HepG2 (cell line): ENCODE measurements around the gene MAFB. TPM values are rescaled to one million over a fixed set of nuclear protein-coding genes. Genes with fewer than 3 reads are reported as not detected.

ENCODE experiments used
- AGO2 ChIP-seq: fragments of 200-400 bp; formaldehyde crosslinking; optimal IDR thresholded peaks from 2 replicates; pipeline ENCODE3; 2017; ENCODE audit warnings: mild to moderate bottlenecking, low read depth, low read length, moderate library complexity
- ARNT2 ChIP-seq: sonication (generic); formaldehyde crosslinking; IDR thresholded peaks from 2 replicates; pipeline ENCODE4 v1.8.0; 2022; ENCODE audit warnings: mild to moderate bottlenecking, low read depth, missing genetic modification reagents, moderate library complexity
- ATF1 ChIP-seq: IDR thresholded peaks from 2 replicates; pipeline ENCODE4 v1.6.1; 2016; ENCODE audit warnings: mild to moderate bottlenecking, control low read depth
- BRF2 ChIP-seq: sonication (generic); formaldehyde crosslinking; IDR thresholded peaks from 2 replicates; pipeline ENCODE4 v1.8.1; 2022; ENCODE audit warnings: mild to moderate bottlenecking, missing genetic modification reagents
- CBFB ChIP-seq: sonication (generic); formaldehyde crosslinking; IDR thresholded peaks from 2 replicates; pipeline ENCODE4 v1.4.0; 2020; ENCODE audit warnings: missing genetic modification reagents
- CBX5 ChIP-seq: sonication (generic); formaldehyde crosslinking; IDR thresholded peaks from 2 replicates; pipeline ENCODE4 v1.4.0; 2020; ENCODE audit warnings: missing genetic modification reagents, borderline replicate concordance
- EP300 ChIP-seq, 3 experiments: sonication (generic) in 1 of 3; formaldehyde crosslinking in 1 of 3; IDR thresholded peaks; 2 replicates each; pipeline versions ENCODE4 v1.5.1 to v1.6.1; 2011 to 2020; ENCODE audit warnings: low read depth in 2 of 3, low read length in 2 of 3, borderline replicate concordance in 1 of 3, improper control_type of control experiment in 1 of 3, mild to moderate bottlenecking in 1 of 3, missing genetic modification reagents in 1 of 3, moderate library complexity in 1 of 3
- GATAD2A ChIP-seq: IDR thresholded peaks from 2 replicates; pipeline ENCODE4 v1.6.1; 2016
- JUN ChIP-seq: sonication (generic); formaldehyde crosslinking; IDR thresholded peaks from 2 replicates; pipeline ENCODE4 v1.4.0; 2020; ENCODE audit warnings: mild to moderate bottlenecking, missing genetic modification reagents
- KDM5A ChIP-seq: fragments of 200-600 bp; sonication (generic); IDR thresholded peaks from 2 replicates; pipeline ENCODE4 v1.7.0; 2018; ENCODE audit warnings: antibody characterized with exemption, mild to moderate bottlenecking, low read length, borderline replicate concordance
- MXI1 ChIP-seq: IDR thresholded peaks from 3 replicates; pipeline ENCODE4 v1.6.1; 2012; ENCODE audit warnings: low read depth, low read length, inconsistent platforms, borderline replicate concordance
- RBFOX2 ChIP-seq: fragments of 200-400 bp; formaldehyde crosslinking; IDR thresholded peaks from 2 replicates; pipeline ENCODE4 v1.6.1; 2017; ENCODE audit warnings: low read depth, mild to moderate bottlenecking, low read length
- ZFP36 ChIP-seq: fragments of 150-350 bp; IDR thresholded peaks from 2 replicates; pipeline ENCODE4 v1.6.1; 2018; ENCODE audit warnings: borderline replicate concordance, low read length, low read depth; ENCODE audit not compliant: partially characterized antibody
- ZFX ChIP-seq: sonication (generic); formaldehyde crosslinking; IDR thresholded peaks from 2 replicates; pipeline ENCODE4 v1.4.0; 2020; ENCODE audit warnings: mild to moderate bottlenecking, low read depth, missing genetic modification reagents, moderate library complexity
- ZNF121 ChIP-seq: sonication (generic); formaldehyde crosslinking; IDR thresholded peaks from 2 replicates; pipeline ENCODE4 v1.5.0; 2020; ENCODE audit warnings: mild to moderate bottlenecking, missing genetic modification reagents
- ZNF224 ChIP-seq: sonication (generic); formaldehyde crosslinking; IDR thresholded peaks from 2 replicates; pipeline ENCODE4 v1.5.0; 2020; ENCODE audit warnings: mild to moderate bottlenecking, missing genetic modification reagents
- ZNF335 ChIP-seq: sonication (generic); formaldehyde crosslinking; IDR thresholded peaks from 2 replicates; pipeline ENCODE4 v1.4.0; 2020; ENCODE audit warnings: missing genetic modification reagents
- ZNF660 ChIP-seq: sonication (generic); formaldehyde crosslinking; IDR thresholded peaks from 2 replicates; pipeline ENCODE4 v1.5.1; 2020; ENCODE audit warnings: mild to moderate bottlenecking, low read depth, missing genetic modification reagents, borderline replicate concordance
- ZNF720 ChIP-seq: sonication (generic); formaldehyde crosslinking; IDR thresholded peaks from 2 replicates; pipeline ENCODE4 v1.4.0; 2020; ENCODE audit warnings: missing genetic modification reagents
- polyA plus RNA-seq, 8 experiments: library from polyadenylated mRNA; depleted of rRNA in 3 of 8; stranded (reverse) in 7 of 8; unstranded in 1 of 8; fragments of >200 nt; fragmentation: Illumina TruSeq in 4 of 8; extraction: Trizol in 4 of 8; gene quantifications; 2 replicates each; pipeline versions ENCODE4 v1.2.1 to v1.2.3, GENCODE V29; 2011 to 2016; ENCODE audit warnings: low read depth in 4 of 8, missing spikeins in 1 of 8, mixed read lengths in 1 of 8; ENCODE audit not compliant: insufficient read depth in 1 of 8
- total RNA-seq, 5 experiments: library from RNA; depleted of rRNA; stranded (reverse); fragments of >200 nt; fragmentation: Illumina TruSeq; extraction: Trizol; gene quantifications; 2 replicates each; pipeline ENCODE4 v1.2.3, GENCODE V29; 2016; ENCODE audit warnings: low read depth in 1 of 5
- TF ChIP-seq, protein P1 (sequence below): sonication (generic); formaldehyde crosslinking; IDR thresholded peaks from 2 replicates; pipeline ENCODE4 v1.4.0; 2020; ENCODE audit warnings: missing genetic modification reagents, borderline replicate concordance
- TF ChIP-seq, protein P2 (sequence below): sonication (generic); formaldehyde crosslinking; IDR thresholded peaks from 2 replicates; pipeline ENCODE4 v1.5.0; 2020; ENCODE audit warnings: mild to moderate bottlenecking, missing genetic modification reagents, moderate library complexity

The MAFB gene
- total and polyA plus RNA-seq, 2 of the 13 experiments (the other 11 are each of a cell fraction or from before 2014, with no cell fraction given): 0.08 to 0.11 TPM

- TF ChIP-seq ZNF224 (CRISPR knock-in tag) (0 out of 2 replicates have a peak, but pooled peaks have one; percentile 79), CBFB (CRISPR knock-in tag) (peak; percentile 72), RBFOX2 (no peak), ZFP36 (no peak), GATAD2A (CRISPR knock-in tag) (no peak), ZNF121 (CRISPR knock-in tag) (no peak), BRF2 (CRISPR knock-in tag) (0 out of 2 replicates have a peak, but pooled peaks have one; percentile 53), MXI1 (peak; percentile 59; the same call in 1 of the 3 replicates), ZNF335 (no peak), ZNF720 (CRISPR knock-in tag) (no peak), ZFX (peak; percentile 22; the same call in 1 of the 2 replicates), AGO2 (no peak), ATF1 (CRISPR knock-in tag) (no peak), ZNF660 (CRISPR knock-in tag) (no peak), JUN (CRISPR knock-in tag) (no peak), ARNT2 (CRISPR knock-in tag) (peak; percentile 76), EP300 (IDR thresholded peaks at IDR 0.05; ENCODE audit: low read depth in 2 of 2, low read length in 2 of 2) (peak in 1 of 2 experiments; percentile 31; a peak in 1 of 4 replicates), EP300 (CRISPR knock-in tag; IDR thresholded peaks at IDR 0.05; ENCODE audit: borderline replicate concordance) (no peak), KDM5A (no peak), CBX5 (CRISPR knock-in tag) (no peak)
- TF ChIP-seq, protein P1, sequence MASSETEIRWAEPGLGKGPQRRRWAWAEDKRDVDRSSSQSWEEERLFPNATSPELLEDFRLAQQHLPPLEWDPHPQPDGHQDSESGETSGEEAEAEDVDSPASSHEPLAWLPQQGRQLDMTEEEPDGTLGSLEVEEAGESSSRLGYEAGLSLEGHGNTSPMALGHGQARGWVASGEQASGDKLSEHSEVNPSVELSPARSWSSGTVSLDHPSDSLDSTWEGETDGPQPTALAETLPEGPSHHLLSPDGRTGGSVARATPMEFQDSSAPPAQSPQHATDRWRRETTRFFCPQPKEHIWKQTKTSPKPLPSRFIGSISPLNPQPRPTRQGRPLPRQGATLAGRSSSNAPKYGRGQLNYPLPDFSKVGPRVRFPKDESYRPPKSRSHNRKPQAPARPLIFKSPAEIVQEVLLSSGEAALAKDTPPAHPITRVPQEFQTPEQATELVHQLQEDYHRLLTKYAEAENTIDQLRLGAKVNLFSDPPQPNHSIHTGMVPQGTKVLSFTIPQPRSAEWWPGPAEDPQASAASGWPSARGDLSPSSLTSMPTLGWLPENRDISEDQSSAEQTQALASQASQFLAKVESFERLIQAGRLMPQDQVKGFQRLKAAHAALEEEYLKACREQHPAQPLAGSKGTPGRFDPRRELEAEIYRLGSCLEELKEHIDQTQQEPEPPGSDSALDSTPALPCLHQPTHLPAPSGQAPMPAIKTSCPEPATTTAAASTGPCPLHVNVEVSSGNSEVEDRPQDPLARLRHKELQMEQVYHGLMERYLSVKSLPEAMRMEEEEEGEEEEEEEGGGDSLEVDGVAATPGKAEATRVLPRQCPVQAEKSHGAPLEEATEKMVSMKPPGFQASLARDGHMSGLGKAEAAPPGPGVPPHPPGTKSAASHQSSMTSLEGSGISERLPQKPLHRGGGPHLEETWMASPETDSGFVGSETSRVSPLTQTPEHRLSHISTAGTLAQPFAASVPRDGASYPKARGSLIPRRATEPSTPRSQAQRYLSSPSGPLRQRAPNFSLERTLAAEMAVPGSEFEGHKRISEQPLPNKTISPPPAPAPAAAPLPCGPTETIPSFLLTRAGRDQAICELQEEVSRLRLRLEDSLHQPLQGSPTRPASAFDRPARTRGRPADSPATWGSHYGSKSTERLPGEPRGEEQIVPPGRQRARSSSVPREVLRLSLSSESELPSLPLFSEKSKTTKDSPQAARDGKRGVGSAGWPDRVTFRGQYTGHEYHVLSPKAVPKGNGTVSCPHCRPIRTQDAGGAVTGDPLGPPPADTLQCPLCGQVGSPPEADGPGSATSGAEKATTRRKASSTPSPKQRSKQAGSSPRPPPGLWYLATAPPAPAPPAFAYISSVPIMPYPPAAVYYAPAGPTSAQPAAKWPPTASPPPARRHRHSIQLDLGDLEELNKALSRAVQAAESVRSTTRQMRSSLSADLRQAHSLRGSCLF (CRISPR knock-in tag): no peak
- TF ChIP-seq, protein P2, sequence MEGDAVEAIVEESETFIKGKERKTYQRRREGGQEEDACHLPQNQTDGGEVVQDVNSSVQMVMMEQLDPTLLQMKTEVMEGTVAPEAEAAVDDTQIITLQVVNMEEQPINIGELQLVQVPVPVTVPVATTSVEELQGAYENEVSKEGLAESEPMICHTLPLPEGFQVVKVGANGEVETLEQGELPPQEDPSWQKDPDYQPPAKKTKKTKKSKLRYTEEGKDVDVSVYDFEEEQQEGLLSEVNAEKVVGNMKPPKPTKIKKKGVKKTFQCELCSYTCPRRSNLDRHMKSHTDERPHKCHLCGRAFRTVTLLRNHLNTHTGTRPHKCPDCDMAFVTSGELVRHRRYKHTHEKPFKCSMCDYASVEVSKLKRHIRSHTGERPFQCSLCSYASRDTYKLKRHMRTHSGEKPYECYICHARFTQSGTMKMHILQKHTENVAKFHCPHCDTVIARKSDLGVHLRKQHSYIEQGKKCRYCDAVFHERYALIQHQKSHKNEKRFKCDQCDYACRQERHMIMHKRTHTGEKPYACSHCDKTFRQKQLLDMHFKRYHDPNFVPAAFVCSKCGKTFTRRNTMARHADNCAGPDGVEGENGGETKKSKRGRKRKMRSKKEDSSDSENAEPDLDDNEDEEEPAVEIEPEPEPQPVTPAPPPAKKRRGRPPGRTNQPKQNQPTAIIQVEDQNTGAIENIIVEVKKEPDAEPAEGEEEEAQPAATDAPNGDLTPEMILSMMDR (CRISPR knock-in tag): peak; percentile 98
Observed at GRCh38 chr20:40689943-40690835, 1.2 kb upstream of the MAFB start (continued).
